ENCODE measurements around the gene NFIB. TPM values are rescaled to one million over a fixed set of nuclear protein-coding genes. Genes with fewer than 3 reads are reported as not detected.

The NFIB gene
- total and polyA plus RNA-seq, 2 of the 13 experiments (the other 11 are each of a cell fraction or from before 2014, with no cell fraction given): 0.98 to 4.6 TPM

- no peak for ATAC-seq
- no peaks in the 10 kb centered on the region for H3K9me3 ChIP-seq (ENCODE audit: low read length)
- no peaks in the 10 kb centered on the region for H3K36me3 ChIP-seq (replicated peaks in 1 of 2; ENCODE audit: control insufficient read depth in 1 of 2, insufficient read depth in 2 of 2, low read length in 2 of 2)
- TF ChIP-seq ZNF576 (CRISPR knock-in tag; IDR thresholded peaks at IDR 0.05): no peak
- TF ChIP-seq ZBTB8A (CRISPR knock-in tag; IDR thresholded peaks at IDR 0.05; ENCODE audit: borderline replicate concordance, low read depth): no peak
- no peak for TF ChIP-seq GPN1 (CRISPR knock-in tag; IDR thresholded peaks at IDR 0.05; ENCODE audit: borderline replicate concordance)
- no peak for TF ChIP-seq RAD51 (IDR thresholded peaks at IDR 0.05; ENCODE audit: borderline replicate concordance)
- no peak for TF ChIP-seq CENPBD1 (CRISPR knock-in tag; IDR thresholded peaks at IDR 0.05; ENCODE audit: borderline replicate concordance, low read depth)
- no peak for TF ChIP-seq ZFY (CRISPR knock-in tag; IDR thresholded peaks at IDR 0.05)
- no peak for TF ChIP-seq CEBPB (IDR thresholded peaks at IDR 0.05; ENCODE audit: borderline replicate concordance, low read depth, low read length)
- no peak for TF ChIP-seq ZNF549 (CRISPR knock-in tag; IDR thresholded peaks at IDR 0.05)
- no peak for TF ChIP-seq ZNF280D (CRISPR knock-in tag; IDR thresholded peaks at IDR 0.05)
- TF ChIP-seq BCL3 (CRISPR knock-in tag; IDR thresholded peaks at IDR 0.05): no peak
- TF ChIP-seq ZNF773 (CRISPR knock-in tag; IDR thresholded peaks at IDR 0.05; ENCODE audit: borderline replicate concordance): no peak
- no peak for FAIRE-seq
- WGBS (ENCODE audit: low lambda C conversion rate): 48% methylated on average over 2 of the region's 2 CpGs
- POLR2A ChIA-PET: no interaction called here
- H3K27ac ChIP-seq (ENCODE audit: extremely low read length, insufficient read depth, low read length): no peak overlapping the region
- in situ Hi-C loops (cut with HindIII; ENCODE audit: extremely low pct_ligation_motif_present, low pct_unique_long_range_greater_than_20kb) (no loop called here), intact Hi-C loops (cut with micrococcal nuclease; ENCODE audit: unreplicated experiment) (no loop called here)
- H2AFZ ChIP-seq (ENCODE audit: low read length): no peak overlapping the region
- H3K4me3 ChIP-seq (replicated peaks in 1 of 3; ENCODE audit: insufficient read depth in 1 of 3, low read depth in 2 of 3, low read length in 3 of 3): no peak overlapping the region
- no peak overlapping the region for H3K9ac ChIP-seq (ENCODE audit: insufficient read depth, low read depth, low read length)
- CTCF ChIA-PET (ENCODE audit: low intra/inter-chr PET ratio, low total read pairs): no interaction called here
- H3K27me3 ChIP-seq (ENCODE audit: control insufficient read depth in 1 of 2, insufficient read depth in 2 of 2, low read length in 2 of 2): no peaks in the 10 kb centered on the region; a peak in 1 of 5 replicates
- no peaks in the 10 kb centered on the region for H4K20me1 ChIP-seq (ENCODE audit: insufficient read depth, low read length)
- DNase-seq (ENCODE audit: low spot score): no peak
- no peak overlapping the region for H3K4me2 ChIP-seq (ENCODE audit: low read depth, low read length)
- H3K79me2 ChIP-seq (ENCODE audit: insufficient read depth, low read length): no peaks in the 10 kb centered on the region
- H3K4me1 ChIP-seq (ENCODE audit: insufficient read depth, low read length): peaks cover 11% of the 10 kb centered on the region
- no TSS peak for BruUV-seq (replicated peaks)
Measured at GRCh38 chr9:14249527-14249926, 64.4 kb downstream of the NFIB start.

Measured in HepG2 (cell line).